ENCODE data around the gene CISH.
A peak's percentile ranks its signal among the peaks of the same experiment; 100 is the strongest.

The CISH gene

GRCh38 chr3:50570508-50571279 is 40.9 kb downstream of the CISH start:
- H3K27ac ChIP-seq (ENCODE audit: poor library complexity, severe bottlenecking), result no peak overlapping the region
- DNase-seq (ENCODE audit: low spot score) (no peak), ATAC-seq (ENCODE audit: low read depth) (no peak)
- H3K9me3 ChIP-seq (ENCODE audit: severe bottlenecking), result no peaks in the 10 kb centered on the region
- H3K27me3 ChIP-seq (ENCODE audit: insufficient read depth, poor library complexity, severe bottlenecking), result no peaks in the 10 kb centered on the region
- TF ChIP-seq CTCF (IDR thresholded peaks at IDR 0.05; ENCODE audit: poor library complexity, severe bottlenecking), result no peak
- H3K4me3 ChIP-seq (ENCODE audit: severe bottlenecking), result no peak overlapping the region
- no peaks in the 10 kb centered on the region for H3K36me3 ChIP-seq (ENCODE audit: low read depth)
- peaks cover 9% of the 10 kb centered on the region for H3K4me1 ChIP-seq (ENCODE audit: insufficient read depth, poor library complexity, severe bottlenecking)

GRCh38 chr3:50568947-50569749 is 42.4 kb downstream of the CISH start, which contains the start of gene HEMK1:
Gene HEMK1, plus strand, starts transcription at chr3:50569522. Its CDS starts 1,583 bp downstream, at chr3:50571105.
- Histone ChIP-seq H3K4me3 (ENCODE audit: severe bottlenecking) (peak within 1 kb of the TSS; percentile 54), H3K27me3 (ENCODE audit: insufficient read depth, poor library complexity, severe bottlenecking) (no peaks in the 10 kb centered on the region), H3K36me3 (ENCODE audit: low read depth) (no peaks in the 10 kb centered on the region), H3K27ac (ENCODE audit: poor library complexity, severe bottlenecking) (peak within 1 kb of the TSS; percentile 59), H3K9me3 (ENCODE audit: severe bottlenecking) (no peaks in the 10 kb centered on the region), H3K4me1 (ENCODE audit: insufficient read depth, poor library complexity, severe bottlenecking) (peaks cover 9% of the 10 kb centered on the region)
- DNase-seq (ENCODE audit: low spot score), result peak; percentile 97
- ATAC-seq (ENCODE audit: low read depth), result peak; percentile 77
- no peak for TF ChIP-seq CTCF (IDR thresholded peaks at IDR 0.05; ENCODE audit: poor library complexity, severe bottlenecking)

GRCh38 chr3:50567386-50568167 is 44.0 kb downstream of the CISH start, which contains the start of gene C3orf18:
Gene C3orf18, minus strand, starts transcription at chr3:50567747. Its CDS starts 2,048 bp downstream, at chr3:50565699.
- H3K9me3 ChIP-seq (ENCODE audit: severe bottlenecking), result no peaks in the 10 kb centered on the region
- TF ChIP-seq CTCF (IDR thresholded peaks at IDR 0.05; ENCODE audit: poor library complexity, severe bottlenecking), result no peak
- H3K27me3 ChIP-seq (ENCODE audit: insufficient read depth, poor library complexity, severe bottlenecking), result no peaks in the 10 kb centered on the region
- peak within 1 kb of the TSS; percentile 59 for H3K27ac ChIP-seq (ENCODE audit: poor library complexity, severe bottlenecking)
- peak within 1 kb of the TSS; percentile 51 for H3K4me3 ChIP-seq (ENCODE audit: severe bottlenecking)
- ATAC-seq (ENCODE audit: low read depth), result peak; percentile 77
- no peaks in the 10 kb centered on the region for H3K36me3 ChIP-seq (ENCODE audit: low read depth)
- peaks cover 15% of the 10 kb centered on the region for H3K4me1 ChIP-seq (ENCODE audit: insufficient read depth, poor library complexity, severe bottlenecking)
- peak; percentile 87 for DNase-seq (ENCODE audit: low spot score)

- no peak for TF ChIP-seq CTCF (IDR thresholded peaks at IDR 0.05; ENCODE audit: poor library complexity, severe bottlenecking)
- peaks cover 17% of the 10 kb centered on the region for H3K4me1 ChIP-seq (ENCODE audit: insufficient read depth, poor library complexity, severe bottlenecking)
- no peaks in the 10 kb centered on the region for H3K27me3 ChIP-seq (ENCODE audit: insufficient read depth, poor library complexity, severe bottlenecking)
- no peak overlapping the region for H3K27ac ChIP-seq (ENCODE audit: poor library complexity, severe bottlenecking)
- ATAC-seq (ENCODE audit: low read depth) (no peak), DNase-seq (ENCODE audit: low spot score) (no peak)
- H3K4me3 ChIP-seq (ENCODE audit: severe bottlenecking), result peak overlapping the region; percentile 51
- H3K36me3 ChIP-seq (ENCODE audit: low read depth), result no peaks in the 10 kb centered on the region
- H3K9me3 ChIP-seq (ENCODE audit: severe bottlenecking), result no peaks in the 10 kb centered on the region
Observed at GRCh38 chr3:50567011-50567385, 44.6 kb downstream of the CISH start.

All from RWPE2 (cell line).